OCI-LY7 (cell line): ENCODE results near the gene ITSN2. TPM values are rescaled to one million over a fixed set of nuclear protein-coding genes. Genes with fewer than 3 reads are reported as not detected.

ENCODE experiments used
- BruUV-seq: library from RNA; stranded (reverse); fragments of 400-500 nt; replicated peaks from 2 replicates; lab custom pipeline; 2021; lab: Mats Ljungman, UMichigan
- CTCF ChIA-PET: fragments of 300-600 bp; sonication (Branson Sonifier 250); formaldehyde crosslinking; loops from one replicate; lab custom pipeline; 2022; ENCODE audit warnings: antibody characterized with exemption; ENCODE audit not compliant: unreplicated experiment; lab: Charles Lee
- POLR2A ChIA-PET: fragments of 300-600 bp; sonication (Branson Sonifier 250); formaldehyde crosslinking; loops from one replicate; lab custom pipeline; 2022; ENCODE audit warnings: antibody characterized with exemption; lab: Charles Lee
- DNase-seq: peaks from one replicate; pipeline ENCODE4 v3.0.0-alpha.2; 2015; ENCODE audit warnings: low spot score
- H2AFZ ChIP-seq: fragments of 200-600 bp; sonication (generic), shearing (Covaris generic); 2 replicates; pipeline ENCODE4 v1.6.1; 2014; ENCODE audit warnings: mild to moderate bottlenecking, antibody characterized with exemption, low read length, moderate library complexity
- H3K27ac ChIP-seq: fragments of 200-600 bp; sonication (generic); 2 replicates; pipeline ENCODE4 v1.5.1; 2014; ENCODE audit warnings: mixed run types, low read depth, mild to moderate bottlenecking, moderate library complexity, low read length, inconsistent platforms; ENCODE audit not compliant: poor library complexity, severe bottlenecking
- H3K36me3 ChIP-seq: fragments of 200-600 bp; sonication (generic); 2 replicates; pipeline ENCODE4 v1.6.1; 2014; ENCODE audit warnings: mild to moderate bottlenecking, antibody characterized with exemption, low read length, moderate library complexity, mixed read lengths; ENCODE audit not compliant: insufficient read depth
- H3K4me1 ChIP-seq: fragments of 200-600 bp; sonication (generic); 2 replicates; pipeline ENCODE4 v1.5.1; 2014; ENCODE audit warnings: mild to moderate bottlenecking, low read length; ENCODE audit not compliant: insufficient read depth, poor library complexity, severe bottlenecking
- H3K4me2 ChIP-seq: fragments of 200-600 bp; sonication (generic); 2 replicates; pipeline ENCODE4 v1.6.1; 2014; ENCODE audit warnings: mild to moderate bottlenecking, low read length
- H3K4me3 ChIP-seq: fragments of 200-600 bp; sonication (generic); 2 replicates; pipeline ENCODE4 v1.5.1; 2014; ENCODE audit warnings: mild to moderate bottlenecking, low read depth, low read length; ENCODE audit not compliant: poor library complexity, severe bottlenecking
- H3K79me2 ChIP-seq: fragments of 200-600 bp; sonication (generic); 2 replicates; pipeline ENCODE4 v1.6.1; 2016; ENCODE audit warnings: low read depth, mild to moderate bottlenecking, low read length, moderate library complexity, mixed read lengths; ENCODE audit not compliant: insufficient read depth
- H3K9me2 ChIP-seq: fragments of 200-600 bp; sonication (generic); 2 replicates; pipeline ENCODE4 v1.6.1; 2016; ENCODE audit warnings: mild to moderate bottlenecking, low read length, mixed read lengths; ENCODE audit not compliant: insufficient read depth
- H3K9me3 ChIP-seq: fragments of 200-600 bp; sonication (generic); 2 replicates; pipeline ENCODE4 v1.6.1; 2014; ENCODE audit warnings: mild to moderate bottlenecking, mixed run types, low read length, mixed read lengths
- H4K20me1 ChIP-seq: fragments of 200-600 bp; sonication (generic); 2 replicates; pipeline ENCODE4 v1.6.1; 2014; ENCODE audit warnings: mild to moderate bottlenecking, antibody characterized with exemption, low read length, moderate library complexity, mixed read lengths; ENCODE audit not compliant: insufficient read depth
- EZH2phosphoT487 ChIP-seq: fragments of 200-600 bp; sonication (generic); IDR thresholded peaks from 2 replicates; pipeline ENCODE4 v1.6.1; 2018; ENCODE audit warnings: low read depth, borderline replicate concordance, mild to moderate bottlenecking, mixed run types, antibody characterized with exemption, low read length, moderate library complexity, mixed read lengths
- intact Hi-C: fragments of 100-400 bp; cut with micrococcal nuclease; formaldehyde crosslinking; loops from one replicate; pipeline ENCODE4 v1.10.0; 2022; ENCODE audit not compliant: unreplicated experiment
- total RNA-seq, 2 experiments: library from RNA; depleted of rRNA in 1 of 2; stranded (reverse); fragments of >200 nt in 1 of 2; shearing (Covaris generic) in 1 of 2; gene quantifications; 2 replicates each; pipeline ENCODE4 v1.2.3, GENCODE V29; 2014 to 2022
- TF ChIP-seq, protein P1 (sequence below): fragments of 200-600 bp; sonication (generic); conservative IDR thresholded peaks from 2 replicates; pipeline ENCODE4 v1.5.1; 2014; ENCODE audit warnings: mild to moderate bottlenecking, antibody characterized with exemption, low read length, moderate library complexity, mixed read lengths

ITSN2 gene
- total RNA-seq, 2 experiments from 2014 or later = 25.4 to 65.7 TPM

DNA sequence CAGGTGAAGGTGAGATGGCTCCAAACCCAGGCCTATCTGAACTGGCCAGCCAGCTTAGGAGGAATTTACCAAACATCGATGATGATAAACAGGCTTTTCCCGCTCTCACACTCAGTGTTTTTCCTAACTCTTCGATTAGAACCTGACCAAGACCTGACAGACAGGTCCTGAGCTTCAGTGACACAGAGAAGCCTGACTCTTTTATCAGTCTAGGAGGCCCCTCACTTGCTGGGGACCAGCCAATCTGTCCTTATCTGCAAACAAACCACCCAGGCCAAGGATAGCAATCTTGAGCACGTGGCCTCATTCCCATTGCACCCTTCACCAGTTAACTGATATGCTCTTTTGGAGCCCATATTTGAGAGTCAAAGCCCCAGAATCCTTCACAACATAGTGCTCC is 1.9 kb upstream of the ITSN2 start:
- no peaks in the 10 kb centered on the region for H3K9me3 ChIP-seq
- H3K36me3 ChIP-seq = peaks cover 1% of the 10 kb centered on the region; the same call in 1 of the 2 replicates
- peaks cover 27% of the 10 kb centered on the region for H3K79me2 ChIP-seq
- DNase-seq = no peak
- no peak overlapping the region for H3K27ac ChIP-seq
- ChIA-PET CTCF (no interaction called here), POLR2A (interaction anchor here (1.2 kb wide), 1 partner anchor 52 kb away, joined by 3 read pairs; no protein-coding TSS in a partner anchor)
- H3K4me3 ChIP-seq = no peak overlapping the region
- peaks cover 15% of the 10 kb centered on the region for H3K4me1 ChIP-seq
- H2AFZ ChIP-seq = no peak overlapping the region
- peaks cover 9% of the 10 kb centered on the region; the same call in 1 of the 2 replicates for H4K20me1 ChIP-seq
- intact Hi-C loops = no loop called here
- no peaks in the 10 kb centered on the region for H3K9me2 ChIP-seq
- no peak overlapping the region for H3K4me2 ChIP-seq
- TF ChIP-seq, protein P1, sequence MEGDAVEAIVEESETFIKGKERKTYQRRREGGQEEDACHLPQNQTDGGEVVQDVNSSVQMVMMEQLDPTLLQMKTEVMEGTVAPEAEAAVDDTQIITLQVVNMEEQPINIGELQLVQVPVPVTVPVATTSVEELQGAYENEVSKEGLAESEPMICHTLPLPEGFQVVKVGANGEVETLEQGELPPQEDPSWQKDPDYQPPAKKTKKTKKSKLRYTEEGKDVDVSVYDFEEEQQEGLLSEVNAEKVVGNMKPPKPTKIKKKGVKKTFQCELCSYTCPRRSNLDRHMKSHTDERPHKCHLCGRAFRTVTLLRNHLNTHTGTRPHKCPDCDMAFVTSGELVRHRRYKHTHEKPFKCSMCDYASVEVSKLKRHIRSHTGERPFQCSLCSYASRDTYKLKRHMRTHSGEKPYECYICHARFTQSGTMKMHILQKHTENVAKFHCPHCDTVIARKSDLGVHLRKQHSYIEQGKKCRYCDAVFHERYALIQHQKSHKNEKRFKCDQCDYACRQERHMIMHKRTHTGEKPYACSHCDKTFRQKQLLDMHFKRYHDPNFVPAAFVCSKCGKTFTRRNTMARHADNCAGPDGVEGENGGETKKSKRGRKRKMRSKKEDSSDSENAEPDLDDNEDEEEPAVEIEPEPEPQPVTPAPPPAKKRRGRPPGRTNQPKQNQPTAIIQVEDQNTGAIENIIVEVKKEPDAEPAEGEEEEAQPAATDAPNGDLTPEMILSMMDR = no peak
- no peak for TF ChIP-seq EZH2phosphoT487
- no TSS peak for BruUV-seq

DNA sequence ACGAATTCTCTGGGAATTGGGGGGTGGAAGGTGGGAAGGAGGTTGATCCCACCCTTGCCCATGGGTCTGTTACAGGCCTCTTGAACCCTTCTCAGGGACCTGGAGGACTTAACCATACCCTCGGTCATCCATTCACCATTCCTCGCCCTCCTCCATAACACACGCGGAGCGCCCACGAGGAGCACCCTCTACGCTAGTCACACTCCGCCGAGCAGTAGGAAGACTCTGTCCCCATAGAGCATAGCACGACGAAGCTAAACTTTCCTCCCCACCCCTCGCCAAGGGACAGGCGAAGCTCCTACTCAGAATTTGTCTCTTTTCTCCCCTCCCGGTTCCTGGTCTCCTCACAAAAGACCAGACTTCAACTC is 611 bp upstream of the ITSN2 start:
- ChIA-PET POLR2A (interaction anchor here (0.8 to 2.5 kb wide), 7 partner anchors 10 to 313 kb away, joined by 3 to 9 read pairs (median 3); partner anchors contain the start of gene WDCP), CTCF (no interaction called here)
- peaks cover 34% of the 10 kb centered on the region for H3K79me2 ChIP-seq
- no TSS peak for BruUV-seq
- H3K36me3 ChIP-seq = peaks cover 5% of the 10 kb centered on the region; the same call in 1 of the 2 replicates
- H3K27ac ChIP-seq = peak overlapping the region; percentile 59
- no peaks in the 10 kb centered on the region for H3K9me3 ChIP-seq
- H3K4me2 ChIP-seq = peak overlapping the region; percentile 91
- peak overlapping the region; percentile 91 for H3K4me3 ChIP-seq
- no peak for DNase-seq
- intact Hi-C loops = loop anchor here (2.0 kb wide), 1 partner anchor 434 kb away; the partner anchor contains the start of gene ATAD2B
- no peak for TF ChIP-seq EZH2phosphoT487
- TF ChIP-seq, protein P1 = no peak
- peak overlapping the region; percentile 99 for H2AFZ ChIP-seq
- no peaks in the 10 kb centered on the region for H3K9me2 ChIP-seq
- H4K20me1 ChIP-seq = peaks cover 9% of the 10 kb centered on the region; the same call in 1 of the 2 replicates
- H3K4me1 ChIP-seq = peaks cover 15% of the 10 kb centered on the region
